GM21360 (cell line): ENCODE measurements around the gene CNTFR.

Experiments
- ATAC-seq: cut with Tn5 transposase; IDR thresholded peaks from one replicate; pipeline ENCODE4 v1.9.1; 2021; ENCODE audit warnings: mild to moderate bottlenecking, moderate library complexity; ENCODE audit not compliant: unreplicated experiment

Gene CNTFR

GRCh38 chr9:34590381-34591247 lies 1.1 kb upstream of the CNTFR start:
- ATAC-seq: no peak

- ATAC-seq: no peak
These were observed 571 bp downstream of the CNTFR start for GRCh38 chr9:34588671-34589635.

GRCh38 chr9:34587271-34587670 lies 2.3 kb downstream of the CNTFR start:
- ATAC-seq: no peak

- ATAC-seq: no peak
These were observed 3.4 kb downstream of the CNTFR start for GRCh38 chr9:34585946-34586669.

GRCh38 chr9:34584970-34585369 lies 4.6 kb downstream of the CNTFR start:
- no peak for ATAC-seq

GRCh38 chr9:34582787-34583186 lies 6.7 kb downstream of the CNTFR start:
- ATAC-seq: no peak

- no peak for ATAC-seq
These were observed 8.2 kb downstream of the CNTFR start for GRCh38 chr9:34581318-34581717.

- ATAC-seq: no peak
These were observed 9.2 kb downstream of the CNTFR start for GRCh38 chr9:34580358-34580757.

GRCh38 chr9:34579808-34580163 lies 9.7 kb downstream of the CNTFR start:
- ATAC-seq: no peak

- ATAC-seq: no peak
These were observed 10.3 kb downstream of the CNTFR start for GRCh38 chr9:34579104-34579807.

GRCh38 chr9:34578241-34579103 lies 11.1 kb downstream of the CNTFR start:
- ATAC-seq: no peak

GRCh38 chr9:34577400-34578240 lies 11.9 kb downstream of the CNTFR start:
- ATAC-seq: no peak

GRCh38 chr9:34576597-34577399 lies 12.7 kb downstream of the CNTFR start:
- no peak for ATAC-seq

GRCh38 chr9:34575862-34576596 lies 13.5 kb downstream of the CNTFR start:
- ATAC-seq: no peak

- ATAC-seq: no peak
These were observed 14.3 kb downstream of the CNTFR start for GRCh38 chr9:34575241-34575640.

- ATAC-seq: no peak
These were observed 15.0 kb downstream of the CNTFR start for GRCh38 chr9:34574571-34574970.
